ENCODE results near the gene HSD11B1L.

HSD11B1L gene

DNA sequence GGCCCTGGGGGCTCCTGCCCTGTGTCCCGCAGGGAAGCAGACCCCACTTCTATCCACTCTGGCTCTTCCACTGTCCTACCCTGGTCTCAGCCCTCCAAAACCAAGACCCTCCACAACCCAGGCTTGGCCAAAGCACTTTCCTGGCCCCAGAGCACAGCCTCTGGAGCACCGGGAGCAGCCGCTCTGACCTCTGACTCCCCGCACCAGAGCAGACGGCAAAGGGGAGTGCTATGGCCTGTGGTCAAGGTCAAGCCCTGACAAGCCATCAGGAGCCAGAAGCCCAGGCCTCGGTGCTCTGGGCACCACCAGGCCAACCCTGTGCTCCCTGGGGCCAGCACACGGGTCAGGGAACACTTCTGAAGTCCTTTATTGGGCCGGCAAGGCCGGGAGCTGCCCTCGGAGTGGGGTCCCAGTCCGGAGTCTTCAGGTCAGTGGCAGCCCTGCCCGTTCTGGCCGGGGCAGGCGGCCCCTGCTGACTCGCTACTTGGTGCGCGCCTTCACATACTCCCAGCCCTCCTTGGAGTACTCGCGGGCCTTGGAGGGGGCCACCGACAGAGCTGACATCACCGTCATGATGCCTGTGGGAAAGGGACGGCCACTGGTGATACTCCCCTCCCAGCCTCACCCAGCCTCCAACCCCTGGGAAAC lies 2.6 kb upstream of the HSD11B1L start:
- Histone ChIP-seq H3K79me2 (ENCODE audit: control insufficient read depth, insufficient read depth, low read length, poor library complexity) (peaks cover 12% of the 10 kb centered on the region), H3K9me3 (ENCODE audit: insufficient read depth, low read depth, low read length) (no peaks in the 10 kb centered on the region)
- no CpG with 5 or more reads among the region's 22 CpGs for WGBS (ENCODE audit: extremely low coverage, insufficient coverage, insufficient read length)

DNA sequence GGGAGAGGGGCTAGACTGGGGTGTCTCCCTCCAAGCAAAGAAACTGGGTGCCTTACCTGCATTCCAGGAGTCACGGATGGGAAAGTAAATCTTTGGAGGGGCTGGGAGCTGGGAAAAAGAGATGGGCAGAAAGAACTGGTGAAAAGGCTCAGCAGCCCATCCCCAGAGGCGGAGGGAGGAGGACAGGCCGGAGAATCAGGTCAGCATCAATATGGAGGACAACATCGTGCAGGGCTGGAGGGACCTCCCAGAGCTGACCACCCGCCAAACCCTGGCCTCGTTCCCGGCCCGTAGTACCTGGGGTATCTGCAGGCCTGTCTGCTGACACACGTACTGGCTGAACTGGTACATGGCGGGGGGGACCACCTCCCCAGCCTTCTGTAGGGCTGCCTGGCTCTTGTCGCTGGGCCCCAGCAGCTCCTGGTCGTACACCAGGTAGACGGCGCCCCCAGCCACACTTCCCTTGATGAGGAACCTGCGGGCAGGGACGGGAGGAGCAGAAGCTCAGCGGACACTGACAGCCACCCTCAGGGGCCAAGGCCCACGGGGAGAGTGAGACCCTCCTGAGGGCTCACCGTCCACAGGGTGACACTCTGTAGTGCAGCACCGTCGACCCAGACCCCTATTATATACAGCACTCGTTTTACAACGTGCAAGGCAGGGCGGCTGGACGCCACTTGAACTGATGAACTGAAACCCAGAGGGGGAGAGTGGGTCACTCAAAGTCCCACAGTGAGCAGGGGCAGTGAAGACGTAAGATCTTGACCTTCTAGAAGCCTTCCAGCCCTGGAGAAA lies 1.3 kb upstream of the HSD11B1L start:
- peaks cover 6 to 9% of the 10 kb centered on the region in 2 experiments for H3K36me3 ChIP-seq (ENCODE audit: control insufficient read depth in 1 of 2, insufficient read depth in 2 of 2, low read length in 2 of 2)
- H3K79me1 ChIP-seq (ENCODE audit: low read length), result peaks cover 12% of the 10 kb centered on the region

More for the DNA sequence above, 2.6 kb upstream of the HSD11B1L start:
- Histone ChIP-seq H2BK5ac (ENCODE audit: low read depth, low read length, poor library complexity) (no peak overlapping the region), H3K27me3 (ENCODE audit: insufficient read depth, low read length) (no peaks in the 10 kb centered on the region), H3K4me1 (ENCODE audit: control insufficient read depth in 1 of 2, insufficient read depth in 2 of 2, low read length in 2 of 2) (peaks cover 13 to 15% of the 10 kb centered on the region in 2 experiments), H3K14ac (ENCODE audit: low read length) (no peak overlapping the region), H3K4me3 (ENCODE audit: low read depth, low read length) (no peak overlapping the region), H2BK12ac (ENCODE audit: low read length) (no peak overlapping the region), H3K79me1 (ENCODE audit: low read length) (peaks cover 12% of the 10 kb centered on the region), H3K36me3 (ENCODE audit: control insufficient read depth in 1 of 2, insufficient read depth in 2 of 2, low read length in 2 of 2) (peaks cover 6 to 9% of the 10 kb centered on the region in 2 experiments), H2BK120ac (ENCODE audit: insufficient read depth, low read length, poor library complexity) (no peak overlapping the region), H3K4me2 (ENCODE audit: low read length) (no peak overlapping the region), H3K9ac (ENCODE audit: low read length) (no peak overlapping the region), H4K91ac (ENCODE audit: low read depth, low read length) (no peak overlapping the region), H3K4ac (ENCODE audit: low read depth, low read length) (no peak overlapping the region), H3K27ac (ENCODE audit: low read depth, low read length) (no peak overlapping the region), H4K8ac (ENCODE audit: low read depth, low read length) (no peak overlapping the region), H2AFZ (ENCODE audit: insufficient read depth, low read length, poor library complexity) (no peak overlapping the region), H3K23ac (ENCODE audit: low read length) (no peak overlapping the region), H2AK5ac (ENCODE audit: low read length) (no peak overlapping the region), H4K12ac (ENCODE audit: low read depth, low read length) (no peak overlapping the region), H3K18ac (ENCODE audit: low read length) (no peak overlapping the region)
- DNase-seq, result no peak

DNA sequence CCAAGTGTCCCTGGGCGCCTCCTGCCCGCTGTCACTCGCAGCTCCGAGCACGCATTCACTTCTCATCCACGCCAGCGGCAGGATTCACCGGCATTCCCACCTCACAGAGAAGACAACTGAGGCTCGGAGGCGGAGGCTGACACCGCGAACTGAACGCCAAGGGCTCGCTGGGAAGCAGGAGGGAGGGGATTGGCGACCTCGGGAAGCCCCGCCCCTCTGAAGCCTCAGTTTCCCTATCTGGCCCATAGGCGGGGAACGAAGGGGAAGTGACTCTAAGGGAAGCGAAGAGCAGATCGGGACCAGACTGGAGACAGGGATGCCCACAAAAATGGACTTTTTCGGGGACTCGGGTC lies 767 bp upstream of the HSD11B1L start:
- Histone ChIP-seq H3K4ac (ENCODE audit: low read depth, low read length) (peak overlapping the region; percentile 50), H2BK5ac (ENCODE audit: low read depth, low read length, poor library complexity) (peak overlapping the region; percentile 5), H3K9ac (ENCODE audit: low read length) (peak overlapping the region; percentile 80), H3K79me1 (ENCODE audit: low read length) (peaks cover 12% of the 10 kb centered on the region), H3K9me3 (ENCODE audit: insufficient read depth, low read depth, low read length) (no peaks in the 10 kb centered on the region), H3K27me3 (ENCODE audit: insufficient read depth, low read length) (no peaks in the 10 kb centered on the region), H2BK120ac (ENCODE audit: insufficient read depth, low read length, poor library complexity) (peak overlapping the region; percentile 16), H3K23ac (ENCODE audit: low read length) (no peak overlapping the region), H4K12ac (ENCODE audit: low read depth, low read length) (peak overlapping the region; percentile 67), H4K91ac (ENCODE audit: low read depth, low read length) (peak overlapping the region; percentile 74), H3K36me3 (ENCODE audit: control insufficient read depth in 1 of 2, insufficient read depth in 2 of 2, low read length in 2 of 2) (peaks cover 6 to 9% of the 10 kb centered on the region in 2 experiments), H3K18ac (ENCODE audit: low read length) (peak overlapping the region; percentile 63), H3K79me2 (ENCODE audit: control insufficient read depth, insufficient read depth, low read length, poor library complexity) (peaks cover 12% of the 10 kb centered on the region), H3K14ac (ENCODE audit: low read length) (peak overlapping the region; percentile 81), H3K4me3 (ENCODE audit: low read depth, low read length) (peak overlapping the region; percentile 85), H3K4me1 (ENCODE audit: control insufficient read depth in 1 of 2, insufficient read depth in 2 of 2, low read length in 2 of 2) (peaks cover 13 to 15% of the 10 kb centered on the region in 2 experiments), H2AK5ac (ENCODE audit: low read length) (peak overlapping the region; percentile 80), H2AFZ (ENCODE audit: insufficient read depth, low read length, poor library complexity) (peak overlapping the region; percentile 74), H4K8ac (ENCODE audit: low read depth, low read length) (peak overlapping the region; percentile 79), H3K4me2 (ENCODE audit: low read length) (peak overlapping the region; percentile 71), H3K27ac (ENCODE audit: low read depth, low read length) (no peak overlapping the region), H2BK12ac (ENCODE audit: low read length) (no peak overlapping the region)
- DNase-seq, result peak in 1 of 2 donors; percentile 40
- WGBS (ENCODE audit: extremely low coverage, insufficient coverage, insufficient read length), result no CpG with 5 or more reads among the region's 23 CpGs

More for the DNA sequence above, 1.3 kb upstream of the HSD11B1L start:
- Histone ChIP-seq H3K4ac (ENCODE audit: low read depth, low read length) (peak overlapping the region; percentile 50), H3K4me1 (ENCODE audit: control insufficient read depth in 1 of 2, insufficient read depth in 2 of 2, low read length in 2 of 2) (peaks cover 13 to 15% of the 10 kb centered on the region in 2 experiments), H3K23ac (ENCODE audit: low read length) (no peak overlapping the region), H4K8ac (ENCODE audit: low read depth, low read length) (peak overlapping the region; percentile 79), H3K9ac (ENCODE audit: low read length) (peak overlapping the region; percentile 80), H2AFZ (ENCODE audit: insufficient read depth, low read length, poor library complexity) (peak overlapping the region; percentile 74), H3K14ac (ENCODE audit: low read length) (peak overlapping the region; percentile 81), H3K27me3 (ENCODE audit: insufficient read depth, low read length) (no peaks in the 10 kb centered on the region), H2BK5ac (ENCODE audit: low read depth, low read length, poor library complexity) (peak overlapping the region; percentile 16), H3K4me2 (ENCODE audit: low read length) (peak overlapping the region; percentile 71), H3K4me3 (ENCODE audit: low read depth, low read length) (peak overlapping the region; percentile 85), H3K27ac (ENCODE audit: low read depth, low read length) (no peak overlapping the region), H3K79me2 (ENCODE audit: control insufficient read depth, insufficient read depth, low read length, poor library complexity) (peaks cover 12% of the 10 kb centered on the region), H2AK5ac (ENCODE audit: low read length) (peak overlapping the region; percentile 80), H3K9me3 (ENCODE audit: insufficient read depth, low read depth, low read length) (no peaks in the 10 kb centered on the region), H3K18ac (ENCODE audit: low read length) (peak overlapping the region; percentile 63), H2BK120ac (ENCODE audit: insufficient read depth, low read length, poor library complexity) (no peak overlapping the region), H4K91ac (ENCODE audit: low read depth, low read length) (peak overlapping the region; percentile 74), H4K12ac (ENCODE audit: low read depth, low read length) (peak overlapping the region; percentile 67), H2BK12ac (ENCODE audit: low read length) (no peak overlapping the region)
- peak in 1 of 2 donors; percentile 37 for DNase-seq
- no CpG with 5 or more reads among the region's 26 CpGs for WGBS (ENCODE audit: extremely low coverage, insufficient coverage, insufficient read length)

DNA sequence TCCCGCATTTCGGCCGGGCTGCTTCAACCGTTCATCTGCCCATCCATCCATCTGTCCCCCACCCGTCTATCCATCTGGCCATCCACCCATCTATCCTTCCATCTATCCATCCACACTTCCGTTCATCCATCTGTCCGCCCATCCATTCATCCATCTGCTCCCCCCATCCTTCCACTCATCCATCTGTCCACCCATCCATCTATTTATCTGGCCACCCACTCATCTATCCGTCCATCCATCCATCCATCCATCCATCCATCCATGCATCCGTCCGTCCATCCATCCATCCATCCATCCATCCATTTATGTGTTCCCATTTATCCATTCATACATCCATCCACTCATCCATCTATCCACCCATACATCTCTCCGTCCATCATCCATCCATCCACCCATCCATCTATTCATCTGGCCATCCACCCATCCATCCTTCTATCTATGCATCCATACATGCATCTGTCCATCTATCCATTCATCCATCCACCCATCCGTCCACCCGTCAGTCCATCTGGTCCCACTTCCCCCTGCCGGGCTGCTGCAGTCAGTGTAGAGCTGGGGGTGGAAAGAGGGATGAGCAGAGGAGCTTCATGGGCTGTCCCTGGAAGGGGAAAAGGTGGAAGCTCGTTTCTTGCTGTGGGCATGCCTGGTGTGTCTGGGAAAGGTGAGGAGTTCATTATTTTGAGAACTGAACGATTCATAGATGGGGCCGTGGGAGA lies 722 bp downstream of the HSD11B1L start:
- H2BK5ac ChIP-seq (ENCODE audit: low read depth, low read length, poor library complexity), result no peak overlapping the region
- no peak overlapping the region for H2BK12ac ChIP-seq (ENCODE audit: low read length)
- H3K23ac ChIP-seq (ENCODE audit: low read length), result no peak overlapping the region
- H3K18ac ChIP-seq (ENCODE audit: low read length), result peak overlapping the region; percentile 94
- H2AK5ac ChIP-seq (ENCODE audit: low read length), result no peak overlapping the region
- no peaks in the 10 kb centered on the region for H3K27me3 ChIP-seq (ENCODE audit: insufficient read depth, low read length)
- H3K4me1 ChIP-seq (ENCODE audit: control insufficient read depth in 1 of 2, insufficient read depth in 2 of 2, low read length in 2 of 2), result peaks cover 16 to 19% of the 10 kb centered on the region in 2 experiments
- H4K91ac ChIP-seq (ENCODE audit: low read depth, low read length), result peak overlapping the region; percentile 85
- no peak overlapping the region for H2BK120ac ChIP-seq (ENCODE audit: insufficient read depth, low read length, poor library complexity)
- no peaks in the 10 kb centered on the region for H3K9me3 ChIP-seq (ENCODE audit: insufficient read depth, low read depth, low read length)
- peak overlapping the region; percentile 74 for H3K4me3 ChIP-seq (ENCODE audit: low read depth, low read length)
- no peak for DNase-seq
- H4K8ac ChIP-seq (ENCODE audit: low read depth, low read length), result peak overlapping the region; percentile 92
- peak overlapping the region; percentile 82 for H3K9ac ChIP-seq (ENCODE audit: low read length)
- H3K79me2 ChIP-seq (ENCODE audit: control insufficient read depth, insufficient read depth, low read length, poor library complexity), result peaks cover 12% of the 10 kb centered on the region
- no peak overlapping the region for H2AFZ ChIP-seq (ENCODE audit: insufficient read depth, low read length, poor library complexity)
- 100% methylated on average over 1 of the region's 17 CpGs for WGBS (ENCODE audit: extremely low coverage, insufficient coverage, insufficient read length)
- H3K79me1 ChIP-seq (ENCODE audit: low read length), result peaks cover 12% of the 10 kb centered on the region
- peak overlapping the region; percentile 88 for H3K4me2 ChIP-seq (ENCODE audit: low read length)
- H4K12ac ChIP-seq (ENCODE audit: low read depth, low read length), result peak overlapping the region; percentile 91
- H3K4ac ChIP-seq (ENCODE audit: low read depth, low read length), result no peak overlapping the region
- peak overlapping the region; percentile 52 for H3K14ac ChIP-seq (ENCODE audit: low read length)
- peaks cover 6 to 9% of the 10 kb centered on the region in 2 experiments for H3K36me3 ChIP-seq (ENCODE audit: control insufficient read depth in 1 of 2, insufficient read depth in 2 of 2, low read length in 2 of 2)
- H3K27ac ChIP-seq (ENCODE audit: low read depth, low read length), result no peak overlapping the region
